ENCODE data around the gene PIK3C2B.

GRCh38 chr1:204514828-204515227, 20.2 kb upstream of the PIK3C2B start:
- TF ChIP-seq CTCF (conservative IDR thresholded peaks at IDR 0.05) (no peak), ZFX (IDR thresholded peaks at IDR 0.05) (no peak)
